T-helper 1 cell treated with Interleukin-12 subunit alpha and Interleukin-12 subunit beta and Interleukin-4 antibody, amounts not matched to agents 30 μg/mL and 1 μg/mL, for 36 hours (primary cell): ENCODE measurements around the gene SIGLEC15.
A peak's percentile ranks its signal among the peaks of the same experiment; 100 is the strongest.

ENCODE experiments used
- H3K27ac Mint-ChIP-seq: one replicate; pipeline ENCODE4 v1.8.0; 2021; ENCODE audit warnings: mild to moderate bottlenecking, mixed read lengths
- H3K27me3 Mint-ChIP-seq: one replicate; pipeline ENCODE4 v1.8.0; 2021; ENCODE audit warnings: low read depth, mixed read lengths
- H3K36me3 Mint-ChIP-seq: one replicate; pipeline ENCODE4 v1.8.0; 2021; ENCODE audit warnings: low read depth, mixed read lengths
- H3K4me1 Mint-ChIP-seq: one replicate; pipeline ENCODE4 v1.8.0; 2021; ENCODE audit warnings: low read depth, mixed read lengths
- H3K4me3 Mint-ChIP-seq: one replicate; pipeline ENCODE4 v1.8.0; 2021; ENCODE audit warnings: mild to moderate bottlenecking, moderate library complexity, mixed read lengths
- H3K9me3 Mint-ChIP-seq: one replicate; pipeline ENCODE4 v1.8.0; 2021; ENCODE audit warnings: mixed read lengths

The SIGLEC15 gene

GRCh38 chr18:45870419-45870818 is 44.9 kb downstream of the SIGLEC15 start:
- no peaks in the 10 kb centered on the region for H3K27me3 Mint-ChIP-seq
- no peak overlapping the region for H3K27ac Mint-ChIP-seq
- H3K36me3 Mint-ChIP-seq: peaks cover 73% of the 10 kb centered on the region
- H3K4me1 Mint-ChIP-seq: peaks cover 20% of the 10 kb centered on the region
- H3K9me3 Mint-ChIP-seq: peaks cover 23% of the 10 kb centered on the region
- no peak overlapping the region for H3K4me3 Mint-ChIP-seq

GRCh38 chr18:45871431-45872084 is 46.1 kb downstream of the SIGLEC15 start:
- Mint-ChIP-seq H3K27ac (no peak overlapping the region), H3K4me1 (peaks cover 21% of the 10 kb centered on the region), H3K36me3 (peaks cover 69% of the 10 kb centered on the region), H3K4me3 (no peak overlapping the region), H3K27me3 (no peaks in the 10 kb centered on the region), H3K9me3 (peaks cover 24% of the 10 kb centered on the region)

GRCh38 chr18:45874491-45875184 is 49.2 kb downstream of the SIGLEC15 start:
- H3K36me3 Mint-ChIP-seq: peaks cover 64% of the 10 kb centered on the region
- H3K4me1 Mint-ChIP-seq: peaks cover 22% of the 10 kb centered on the region
- peaks cover 24% of the 10 kb centered on the region for H3K9me3 Mint-ChIP-seq
- no peaks in the 10 kb centered on the region for H3K27me3 Mint-ChIP-seq
- peak overlapping the region; percentile 84 for H3K27ac Mint-ChIP-seq
- peak overlapping the region; percentile 61 for H3K4me3 Mint-ChIP-seq

GRCh38 chr18:45876161-45876560 is 50.7 kb downstream of the SIGLEC15 start:
- peaks cover 27% of the 10 kb centered on the region for H3K4me1 Mint-ChIP-seq
- no peaks in the 10 kb centered on the region for H3K27me3 Mint-ChIP-seq
- H3K9me3 Mint-ChIP-seq: peaks cover 24% of the 10 kb centered on the region
- no peak overlapping the region for H3K27ac Mint-ChIP-seq
- no peak overlapping the region for H3K4me3 Mint-ChIP-seq
- H3K36me3 Mint-ChIP-seq: peaks cover 55% of the 10 kb centered on the region

GRCh38 chr18:45877403-45877802 is 51.9 kb downstream of the SIGLEC15 start:
- Mint-ChIP-seq H3K36me3 (peaks cover 53% of the 10 kb centered on the region), H3K4me1 (peaks cover 25% of the 10 kb centered on the region), H3K27me3 (no peaks in the 10 kb centered on the region), H3K27ac (no peak overlapping the region), H3K9me3 (peaks cover 21% of the 10 kb centered on the region), H3K4me3 (no peak overlapping the region)

GRCh38 chr18:45879681-45880655 is 54.5 kb downstream of the SIGLEC15 start:
- peaks cover 10% of the 10 kb centered on the region for H3K4me1 Mint-ChIP-seq
- no peak overlapping the region for H3K27ac Mint-ChIP-seq
- peaks cover 40% of the 10 kb centered on the region for H3K36me3 Mint-ChIP-seq
- H3K27me3 Mint-ChIP-seq: no peaks in the 10 kb centered on the region
- no peak overlapping the region for H3K4me3 Mint-ChIP-seq
- peaks cover 6% of the 10 kb centered on the region for H3K9me3 Mint-ChIP-seq

- H3K27me3 Mint-ChIP-seq: no peaks in the 10 kb centered on the region
- peaks cover 6% of the 10 kb centered on the region for H3K4me1 Mint-ChIP-seq
- no peaks in the 10 kb centered on the region for H3K9me3 Mint-ChIP-seq
- peaks cover 35% of the 10 kb centered on the region for H3K36me3 Mint-ChIP-seq
- H3K27ac Mint-ChIP-seq: no peak overlapping the region
- no peak overlapping the region for H3K4me3 Mint-ChIP-seq
Observed at GRCh38 chr18:45880876-45881558, 55.5 kb downstream of the SIGLEC15 start.

- Mint-ChIP-seq H3K4me1 (no peaks in the 10 kb centered on the region), H3K9me3 (no peaks in the 10 kb centered on the region), H3K27ac (no peak overlapping the region), H3K4me3 (no peak overlapping the region), H3K36me3 (peaks cover 20% of the 10 kb centered on the region), H3K27me3 (no peaks in the 10 kb centered on the region)
Observed at GRCh38 chr18:45887585-45887984, 62.1 kb downstream of the SIGLEC15 start.

GRCh38 chr18:45889419-45890064 is 64.1 kb downstream of the SIGLEC15 start:
- H3K36me3 Mint-ChIP-seq: peaks cover 14% of the 10 kb centered on the region
- H3K4me1 Mint-ChIP-seq: no peaks in the 10 kb centered on the region
- H3K27me3 Mint-ChIP-seq: no peaks in the 10 kb centered on the region
- no peak overlapping the region for H3K27ac Mint-ChIP-seq
- no peak overlapping the region for H3K4me3 Mint-ChIP-seq
- no peaks in the 10 kb centered on the region for H3K9me3 Mint-ChIP-seq

GRCh38 chr18:45890606-45891005 is 65.1 kb downstream of the SIGLEC15 start:
- Mint-ChIP-seq H3K9me3 (no peaks in the 10 kb centered on the region), H3K27me3 (no peaks in the 10 kb centered on the region), H3K27ac (no peak overlapping the region), H3K4me3 (no peak overlapping the region), H3K4me1 (no peaks in the 10 kb centered on the region), H3K36me3 (peaks cover 18% of the 10 kb centered on the region)

- Mint-ChIP-seq H3K9me3 (no peaks in the 10 kb centered on the region), H3K36me3 (peaks cover 22% of the 10 kb centered on the region), H3K27ac (no peak overlapping the region), H3K4me3 (no peak overlapping the region), H3K4me1 (no peaks in the 10 kb centered on the region), H3K27me3 (no peaks in the 10 kb centered on the region)
Observed at GRCh38 chr18:45891806-45892205, 66.3 kb downstream of the SIGLEC15 start.
